ENCODE measurements around the gene CHKB.

Gene CHKB

GRCh38 chr22:50597097-50597496, 14.4 kb upstream of the CHKB start:
- no peak for DNase-seq

GRCh38 chr22:50595189-50595588, 12.5 kb upstream of the CHKB start:
- DNase-seq: no peak

GRCh38 chr22:50587407-50587806, 4.8 kb upstream of the CHKB start:
- no peak for DNase-seq

GRCh38 chr22:50586416-50586815, 3.8 kb upstream of the CHKB start:
- DNase-seq: no peak

- DNase-seq: no peak
Measured at GRCh38 chr22:50585781-50586180, 3.1 kb upstream of the CHKB start.

DNA sequence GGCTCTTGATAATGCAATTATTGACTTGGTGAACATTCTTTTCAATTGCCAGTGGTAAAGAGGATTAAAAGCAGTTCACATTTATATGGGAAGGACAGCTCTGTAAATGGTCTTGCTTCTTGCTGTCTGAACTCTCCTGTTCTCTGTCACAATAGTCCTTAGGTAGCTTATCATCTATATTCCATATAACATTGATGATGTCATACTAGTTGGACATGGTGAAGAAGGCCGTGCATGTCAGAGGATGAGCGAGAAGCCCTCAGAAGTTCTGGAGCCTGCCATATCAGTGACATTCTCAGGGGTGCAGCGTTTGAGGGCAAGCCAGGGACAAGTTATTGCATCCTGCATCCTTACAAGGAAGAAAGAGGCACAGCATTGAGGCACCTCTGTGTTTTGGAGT, 2.6 kb upstream of the CHKB start:
- no peak for DNase-seq

DNA sequence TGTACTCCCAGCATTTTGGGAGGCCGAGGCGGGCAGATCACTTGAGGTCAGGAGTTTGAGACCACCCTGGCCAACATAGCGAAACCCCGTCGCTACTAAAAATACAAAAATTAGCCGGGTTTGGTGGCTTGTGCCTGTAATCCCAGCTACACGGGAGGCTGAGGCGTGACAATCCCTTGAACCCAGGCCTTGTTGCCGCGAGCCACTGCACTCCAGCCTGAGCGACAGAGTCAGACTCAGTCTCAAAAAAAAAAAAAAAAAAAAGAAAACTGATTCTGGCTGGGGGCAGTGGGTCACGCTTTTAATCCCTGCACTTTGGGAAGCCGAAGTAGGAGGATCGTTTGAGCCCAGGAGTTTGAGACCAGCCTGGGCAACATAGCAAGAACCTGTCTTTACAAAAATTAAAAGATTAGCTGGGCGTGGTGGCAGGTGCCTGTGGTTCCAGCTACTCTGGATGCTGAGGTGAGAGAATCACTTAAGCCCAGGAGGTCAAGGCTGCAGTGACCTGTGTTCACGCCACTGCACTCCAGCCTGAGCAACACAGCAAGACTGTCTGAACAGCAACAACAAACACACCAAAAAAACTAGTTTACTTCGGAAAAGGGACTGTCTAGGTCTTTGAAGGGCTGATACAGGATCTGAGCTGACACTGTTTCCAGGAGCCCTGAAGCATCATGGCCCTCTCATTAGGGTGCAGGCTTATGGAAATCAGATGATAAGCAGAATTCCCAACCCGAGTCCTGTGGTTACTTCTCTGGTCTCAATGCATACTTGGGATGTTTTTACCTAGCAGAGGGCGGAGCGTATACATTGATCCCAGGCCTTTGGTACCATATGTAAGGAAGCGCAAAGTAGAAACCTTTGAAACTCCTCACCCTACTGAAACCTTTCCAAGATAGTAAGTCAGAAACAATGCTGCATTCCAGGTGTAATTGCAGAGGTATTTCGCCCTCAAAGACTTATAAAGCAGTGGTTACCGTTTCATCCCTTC, 1.8 kb upstream of the CHKB start:
- no peak for DNase-seq

DNA sequence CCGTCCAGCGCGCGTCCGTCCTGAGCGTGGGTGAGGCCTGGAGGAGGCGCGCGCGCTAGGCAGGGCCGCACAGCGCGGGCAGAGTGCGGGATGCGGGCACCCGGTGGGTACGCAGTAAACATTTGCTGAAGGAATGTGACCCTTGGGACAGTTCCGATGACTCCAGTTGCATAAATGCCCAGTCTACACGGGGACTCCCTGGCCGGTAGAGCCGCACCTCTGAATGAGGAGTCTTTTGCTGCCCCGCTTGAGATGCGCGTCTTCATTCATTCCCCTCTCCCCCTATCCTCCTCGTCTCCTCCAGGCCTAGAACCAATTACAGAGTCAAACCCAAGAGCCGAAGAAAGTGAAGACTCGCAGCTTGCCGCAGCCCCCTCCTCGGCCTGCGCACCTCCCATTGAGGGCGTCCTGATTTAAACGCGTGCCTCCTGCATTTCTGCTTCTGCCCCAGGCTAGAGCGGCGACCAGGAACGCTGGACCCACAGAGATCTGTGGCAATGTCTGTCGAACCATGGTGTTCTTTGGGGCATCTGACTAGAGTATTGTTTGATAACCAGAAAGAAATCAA, 729 bp upstream of the CHKB start:
- DNase-seq: peak; percentile 6

DNA sequence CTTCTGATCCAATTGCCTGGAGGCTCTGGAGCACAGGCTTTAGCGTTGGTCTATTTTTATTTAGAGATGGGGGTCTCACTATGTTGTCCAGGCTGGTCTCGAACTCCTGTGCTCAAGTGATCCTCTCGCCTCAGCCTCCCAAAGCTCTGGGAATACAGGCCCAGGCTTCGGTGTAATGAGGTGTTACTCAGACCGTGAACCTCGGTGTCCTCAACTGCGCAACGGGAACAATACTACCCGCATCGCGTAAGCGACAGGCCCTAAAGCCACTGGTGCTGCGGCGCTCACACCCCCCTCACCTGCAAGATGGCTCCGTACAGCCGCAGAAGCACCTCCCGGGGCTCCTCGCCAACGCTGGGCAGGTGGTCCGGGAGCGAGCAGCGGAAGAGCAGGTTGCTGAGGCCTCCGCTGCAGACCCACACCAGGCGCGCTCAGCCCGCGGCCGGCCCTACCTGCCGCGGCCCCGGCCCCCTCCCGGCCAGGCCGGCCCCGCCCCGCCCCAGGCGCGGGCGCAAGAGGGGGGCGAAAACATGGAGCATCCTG, 628 bp downstream of the CHKB start:
- DNase-seq: no peak

GRCh38 chr22:50581031-50581949, 1.4 kb downstream of the CHKB start:
- no peak for DNase-seq

DNA sequence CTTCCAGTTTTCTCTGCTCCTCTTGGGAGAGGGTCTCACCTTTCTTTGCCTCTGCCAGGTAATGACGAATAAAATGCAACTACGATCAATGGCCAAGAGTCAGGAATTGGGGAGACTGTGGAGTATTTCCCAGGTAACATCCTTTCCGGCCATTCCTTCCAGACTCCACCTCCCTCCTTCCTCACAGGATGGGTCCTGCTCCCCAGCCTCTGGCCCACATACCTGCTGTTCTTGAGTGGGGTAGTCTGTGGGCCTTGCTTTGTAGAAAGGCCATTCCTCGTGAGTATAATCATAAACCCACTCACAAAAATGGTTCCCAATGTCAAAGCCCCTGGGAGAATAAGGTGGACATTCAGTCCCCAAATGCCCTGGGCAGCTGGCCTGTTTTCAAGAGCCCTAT, 2.9 kb downstream of the CHKB start:
- no peak for DNase-seq

- no peak for DNase-seq
Measured at GRCh38 chr22:50578776-50579310, 3.8 kb downstream of the CHKB start.

- DNase-seq: peak; percentile 48
Measured at GRCh38 chr22:50577987-50578775, 4.5 kb downstream of the CHKB start, which contains the start of gene CPT1B. Gene CPT1B (minus strand): TSS chr22:50578427. CDS start chr22:50577915, 512 bp downstream.

DNA sequence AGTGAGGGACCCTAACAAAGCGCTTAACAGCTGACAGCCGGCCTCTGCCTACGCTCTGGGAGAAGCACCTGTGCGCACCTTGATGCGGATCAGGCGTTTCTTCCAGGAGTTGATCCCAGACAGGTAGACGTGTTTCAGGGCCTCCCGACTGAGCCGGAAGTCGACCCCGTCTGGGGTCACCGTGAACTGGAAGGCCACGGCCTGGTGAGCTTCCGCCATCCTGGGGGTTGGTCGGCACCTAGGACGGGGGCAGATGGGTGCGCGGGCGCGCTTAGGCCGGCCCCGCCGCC, 5.0 kb downstream of the CHKB start:
- DNase-seq: no peak

- no peak for DNase-seq
Measured at GRCh38 chr22:50576806-50577696, 5.6 kb downstream of the CHKB start.

DNA sequence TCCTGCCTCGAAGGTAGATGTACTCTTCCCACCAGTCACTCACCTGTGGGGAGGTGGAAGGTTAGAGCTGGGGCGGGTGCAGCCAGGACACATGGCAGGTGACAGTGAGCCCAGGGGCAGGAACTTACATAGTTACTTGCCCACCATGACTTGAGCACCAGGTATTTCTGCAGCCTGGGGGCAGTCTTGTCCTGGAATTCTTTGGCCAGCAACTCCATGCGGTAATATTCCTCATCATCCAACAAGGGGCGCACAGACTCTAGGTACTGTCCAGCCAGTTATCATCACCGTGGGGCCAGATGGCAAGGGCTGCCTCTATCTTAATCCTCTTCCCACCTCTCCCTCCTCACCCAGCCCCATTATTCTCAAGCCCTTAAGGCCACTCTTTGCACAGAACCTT, 6.6 kb downstream of the CHKB start:
- peak; percentile 46 for DNase-seq

DNA sequence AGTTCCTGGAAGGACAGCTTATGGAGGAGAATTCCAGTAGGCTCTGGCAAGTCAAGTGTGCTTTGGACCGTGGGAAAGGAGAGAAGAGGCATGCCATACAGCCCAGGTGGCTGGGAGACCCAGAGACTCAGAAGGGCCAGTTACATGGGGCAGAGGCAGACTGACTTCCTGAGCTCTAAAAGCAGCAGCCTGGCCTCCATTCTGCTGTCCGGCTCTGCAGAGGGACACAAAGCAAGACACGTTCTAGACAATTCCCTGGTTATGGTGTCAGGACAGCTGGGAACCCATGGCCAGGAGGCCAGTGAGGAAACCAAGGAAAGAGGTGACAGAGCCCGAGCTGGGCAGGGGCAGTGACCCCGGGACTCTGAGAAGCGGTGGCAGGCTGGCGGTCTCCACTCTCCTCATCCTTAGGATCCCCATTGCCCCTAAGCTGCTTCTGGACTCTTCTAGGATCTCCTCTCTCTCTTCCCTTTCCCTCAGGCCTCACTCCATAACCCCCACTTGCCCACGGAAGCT, 7.2 kb downstream of the CHKB start:
- no peak for DNase-seq

GRCh38 chr22:50574383-50574755, 8.3 kb downstream of the CHKB start:
- DNase-seq: no peak

DNA sequence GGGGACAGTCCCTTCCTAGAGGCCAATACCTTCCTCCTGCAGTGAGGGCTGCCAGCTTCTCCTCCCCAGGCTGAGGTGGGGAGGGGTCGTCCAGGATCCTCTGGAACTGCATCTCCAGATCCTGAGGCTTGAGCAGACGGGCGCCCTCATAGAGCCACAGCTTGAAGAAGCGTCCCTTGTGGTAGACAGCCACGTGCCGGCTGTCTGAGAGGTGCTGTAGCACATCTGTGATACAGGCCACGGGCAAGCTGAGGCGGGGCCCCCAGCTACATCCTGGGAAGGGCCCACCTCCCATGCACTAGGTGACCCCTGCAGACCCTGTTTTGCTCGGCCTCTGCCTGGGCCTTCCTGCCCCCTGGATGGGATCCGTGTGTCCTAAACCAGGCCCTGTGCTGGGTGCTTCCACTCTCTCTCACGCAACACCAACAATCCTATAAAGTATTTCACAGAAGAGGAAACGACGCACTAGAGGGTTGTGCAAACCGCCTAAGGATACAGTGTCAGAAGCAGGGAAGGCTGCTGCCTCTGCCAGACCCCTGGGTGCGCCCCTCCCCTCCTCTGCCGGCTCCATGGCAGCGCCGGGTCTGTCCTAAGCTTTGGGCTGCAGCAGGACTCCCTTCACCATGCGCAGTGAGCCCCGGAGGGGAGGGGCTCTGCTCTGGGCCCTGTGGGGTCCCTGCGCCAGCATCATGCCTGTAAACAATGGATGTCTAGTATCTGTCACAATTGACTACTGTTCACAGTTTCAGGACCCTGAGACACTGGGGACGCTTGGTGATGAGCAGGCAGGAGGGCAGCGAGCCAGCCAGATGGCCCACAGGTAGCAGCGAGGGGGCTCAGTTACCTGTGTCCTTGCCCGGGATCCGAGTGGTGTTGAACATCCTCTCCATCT, 8.9 kb downstream of the CHKB start:
- DNase-seq: no peak

DNA sequence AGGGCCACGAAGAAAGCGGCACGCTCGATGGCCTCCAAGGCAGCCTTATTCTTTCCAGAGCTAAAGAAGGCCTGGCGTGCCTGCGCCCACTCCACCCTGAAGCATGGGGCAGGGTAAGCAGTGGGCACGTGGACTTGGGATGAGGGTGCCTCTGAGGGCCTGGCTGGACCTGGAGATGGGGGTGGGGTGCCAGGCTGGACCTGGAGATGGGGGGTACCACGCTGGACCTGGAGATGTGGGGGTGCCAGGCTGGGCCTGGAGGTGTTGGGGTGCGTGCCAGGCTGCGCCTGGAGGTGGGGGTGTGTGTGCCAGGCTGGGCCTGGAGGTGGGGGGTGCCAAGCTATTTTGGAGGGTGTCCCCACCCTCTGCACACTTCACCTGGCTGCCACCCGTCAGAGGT, 9.7 kb downstream of the CHKB start:
- no peak for DNase-seq
